Measurements from ENCODE around the gene TIMD4.

DNA sequence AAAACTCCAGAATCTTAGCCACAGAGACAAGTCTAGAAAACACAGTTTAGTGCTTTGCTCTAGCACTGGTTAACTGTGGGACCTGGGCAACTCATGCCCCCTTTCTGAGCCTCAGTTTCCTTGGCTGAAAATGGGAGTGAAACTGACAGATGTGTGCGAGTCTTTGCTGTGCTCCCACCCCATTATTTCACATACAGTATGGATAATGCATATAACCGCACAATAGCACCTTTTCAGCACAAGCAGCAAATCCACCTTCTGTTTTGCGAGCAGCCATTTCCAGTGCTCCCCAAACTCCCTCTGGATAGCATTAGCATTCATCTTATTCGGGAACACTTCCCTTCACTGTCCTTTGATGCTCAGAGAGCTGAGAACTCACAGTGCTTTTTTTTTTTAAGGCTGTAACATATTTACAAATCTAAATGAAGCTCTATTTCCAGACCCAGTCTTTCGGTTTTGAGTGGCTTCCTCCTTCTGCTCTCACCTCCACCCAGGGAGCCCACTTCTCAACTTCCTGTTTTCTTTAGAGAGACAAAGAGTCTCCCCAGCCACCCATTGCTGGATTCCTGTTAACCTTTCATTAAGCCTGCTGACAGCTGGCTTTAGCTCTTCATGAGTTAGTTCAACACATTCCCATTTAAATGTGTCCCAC lies 49.2 kb downstream of the TIMD4 start:
- TF ChIP-seq, protein P1, sequence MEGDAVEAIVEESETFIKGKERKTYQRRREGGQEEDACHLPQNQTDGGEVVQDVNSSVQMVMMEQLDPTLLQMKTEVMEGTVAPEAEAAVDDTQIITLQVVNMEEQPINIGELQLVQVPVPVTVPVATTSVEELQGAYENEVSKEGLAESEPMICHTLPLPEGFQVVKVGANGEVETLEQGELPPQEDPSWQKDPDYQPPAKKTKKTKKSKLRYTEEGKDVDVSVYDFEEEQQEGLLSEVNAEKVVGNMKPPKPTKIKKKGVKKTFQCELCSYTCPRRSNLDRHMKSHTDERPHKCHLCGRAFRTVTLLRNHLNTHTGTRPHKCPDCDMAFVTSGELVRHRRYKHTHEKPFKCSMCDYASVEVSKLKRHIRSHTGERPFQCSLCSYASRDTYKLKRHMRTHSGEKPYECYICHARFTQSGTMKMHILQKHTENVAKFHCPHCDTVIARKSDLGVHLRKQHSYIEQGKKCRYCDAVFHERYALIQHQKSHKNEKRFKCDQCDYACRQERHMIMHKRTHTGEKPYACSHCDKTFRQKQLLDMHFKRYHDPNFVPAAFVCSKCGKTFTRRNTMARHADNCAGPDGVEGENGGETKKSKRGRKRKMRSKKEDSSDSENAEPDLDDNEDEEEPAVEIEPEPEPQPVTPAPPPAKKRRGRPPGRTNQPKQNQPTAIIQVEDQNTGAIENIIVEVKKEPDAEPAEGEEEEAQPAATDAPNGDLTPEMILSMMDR (conservative IDR thresholded peaks at IDR 0.05): no peak
- no peak for TF ChIP-seq EZH2 (IDR thresholded peaks at IDR 0.05; ENCODE audit: low read depth)

Data from PC-9 (cell line).